Measurements from ENCODE around the gene ARHGAP23. TPM values are rescaled to one million over a fixed set of nuclear protein-coding genes. Genes with fewer than 3 reads are reported as not detected.

Gene ARHGAP23
- total and polyA plus RNA-seq, 10 donors: 7.5 to 250 (median 67.0) TPM

GRCh38 chr17:38428643-38429371 lies 543 bp downstream of the ARHGAP23 start:
- intact Hi-C loops (cut with DNase I; ENCODE audit: low total_unique reads): loop anchor here (10.0 kb wide), 1 partner anchor 56 kb away; no protein-coding TSS in a partner anchor
- Histone ChIP-seq H3K4me1 (peaks cover 10 to 100% (median 66%) of the 10 kb centered on the region in 6 donors), H3K9me3 (no peaks in the 10 kb centered on the region), H3K27ac (peak overlapping the region; percentile 37 to 90 (median 86)), H3K27me3 (replicated peaks in 1 of 7) (peaks cover 0 to 55% (median 0%) of the 10 kb centered on the region in 7 donors), H3K36me3 (no peaks in the 10 kb centered on the region), H3K4me3 (peak overlapping the region; percentile 67 to 94 (median 86))
- peak; percentile 82 for DNase-seq
- WGBS, 5 donors: 1 to 10% (median 2%) methylated on average over 2 to 56 of the region's 56 CpGs
- TF ChIP-seq POLR2AphosphoS5 (IDR thresholded peaks at IDR 0.05): peak in 2 of 3 donors; percentile 42 to 62
- TF ChIP-seq POLR2A (IDR thresholded peaks at IDR 0.05): no peak
- TF ChIP-seq CTCF (IDR thresholded peaks at IDR 0.05 in 8 of 11, conservative IDR thresholded peaks at IDR 0.05 in 3 of 11): no peak

- H3K4me1 ChIP-seq: peaks cover 10 to 100% (median 65%) of the 10 kb centered on the region in 6 donors
- intact Hi-C loops (cut with DNase I; ENCODE audit: low total_unique reads): loop anchor here (10.0 kb wide), 1 partner anchor 55 kb away; no protein-coding TSS in a partner anchor
- DNase-seq: no peak
- H3K36me3 ChIP-seq: no peaks in the 10 kb centered on the region
- TF ChIP-seq POLR2A (IDR thresholded peaks at IDR 0.05) (no peak), POLR2AphosphoS5 (IDR thresholded peaks at IDR 0.05) (no peak), CTCF (IDR thresholded peaks at IDR 0.05 in 8 of 11, conservative IDR thresholded peaks at IDR 0.05 in 3 of 11) (no peak)
- peak overlapping the region; percentile 67 to 94 (median 86) for H3K4me3 ChIP-seq
- H3K27ac ChIP-seq: peak overlapping the region; percentile 37 to 90 (median 86)
- no peaks in the 10 kb centered on the region for H3K9me3 ChIP-seq
- H3K27me3 ChIP-seq (replicated peaks in 1 of 7): peaks cover 0 to 47% (median 0%) of the 10 kb centered on the region in 7 donors
- WGBS, 5 donors: 47 to 64% (median 56%) methylated on average over 9 of the region's 9 CpGs
Observed at GRCh38 chr17:38429476-38430100, 1.3 kb downstream of the ARHGAP23 start.

DNA sequence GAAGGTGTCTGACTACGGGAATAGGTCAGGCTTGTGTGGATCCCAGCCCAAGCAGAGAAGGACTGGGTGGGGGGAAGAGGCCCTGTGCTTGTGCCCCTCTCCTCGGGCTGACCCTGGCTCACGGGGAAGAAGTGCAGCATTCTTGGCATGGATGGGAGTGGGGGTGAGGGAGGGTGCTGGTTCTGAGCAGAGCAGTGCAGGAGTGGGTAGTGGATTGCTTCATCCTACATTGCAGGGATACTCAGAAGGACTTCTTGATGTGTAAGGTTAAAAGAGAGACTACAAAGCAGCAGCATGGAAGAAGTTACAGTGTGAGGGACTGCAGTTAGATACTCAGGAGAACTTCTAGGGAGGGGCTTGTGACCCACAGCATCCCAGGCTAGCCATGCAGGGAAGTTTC lies 2.1 kb downstream of the ARHGAP23 start:
- Histone ChIP-seq H3K9me3 (no peaks in the 10 kb centered on the region), H3K4me1 (peaks cover 10 to 100% (median 61%) of the 10 kb centered on the region in 6 donors), H3K36me3 (no peaks in the 10 kb centered on the region), H3K4me3 (peak overlapping the region in 4 of 8 donors; percentile 83 to 94 (median 88)), H3K27ac (peak overlapping the region in 6 of 8 donors; percentile 7 to 90 (median 87)), H3K27me3 (replicated peaks in 1 of 7) (peaks cover 0 to 39% (median 0%) of the 10 kb centered on the region in 7 donors)
- TF ChIP-seq POLR2AphosphoS5 (IDR thresholded peaks at IDR 0.05): no peak
- no peak for TF ChIP-seq POLR2A (IDR thresholded peaks at IDR 0.05)
- no peak for TF ChIP-seq CTCF (IDR thresholded peaks at IDR 0.05 in 8 of 11, conservative IDR thresholded peaks at IDR 0.05 in 3 of 11)
- 36 to 63% (median 52%) methylated on average over 3 of the region's 3 CpGs for WGBS, 5 donors
- DNase-seq: no peak
- intact Hi-C loops (cut with DNase I; ENCODE audit: low total_unique reads): no loop called here

DNA sequence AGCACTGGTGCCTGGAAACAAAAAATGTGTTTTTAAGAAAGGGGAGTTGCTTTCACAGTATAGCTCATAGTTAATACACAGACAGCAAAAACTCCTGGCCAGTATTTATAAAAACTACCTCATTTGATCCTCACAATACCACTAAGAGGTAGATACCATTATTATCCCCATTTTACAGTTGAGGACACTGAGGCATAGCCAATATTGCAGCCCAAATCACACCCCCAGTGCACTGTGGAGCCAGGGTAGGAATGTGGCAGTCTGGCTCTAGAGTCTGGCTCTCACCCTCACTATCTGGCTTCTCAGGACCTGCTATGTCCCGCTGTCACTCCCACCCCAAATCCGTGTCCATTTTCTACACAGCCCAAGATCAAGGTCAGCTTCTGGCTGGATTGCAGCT lies 2.6 kb downstream of the ARHGAP23 start:
- H3K9me3 ChIP-seq: no peaks in the 10 kb centered on the region
- intact Hi-C loops (cut with DNase I; ENCODE audit: low total_unique reads): no loop called here
- 57 to 88% (median 73%) methylated on average over 2 of the region's 2 CpGs for WGBS, 5 donors

More for the DNA sequence above, 2.6 kb downstream of the ARHGAP23 start:
- Histone ChIP-seq H3K36me3 (no peaks in the 10 kb centered on the region), H3K4me3 (peak overlapping the region in 2 of 8 donors; percentile 1 to 94), H3K4me1 (peaks cover 10 to 100% (median 56%) of the 10 kb centered on the region in 6 donors), H3K27ac (peak overlapping the region in 4 of 8 donors; percentile 21 to 88 (median 56)), H3K27me3 (replicated peaks in 1 of 7) (peaks cover 0 to 34% (median 0%) of the 10 kb centered on the region in 7 donors)
- no peak for TF ChIP-seq POLR2AphosphoS5 (IDR thresholded peaks at IDR 0.05)
- no peak for TF ChIP-seq POLR2A (IDR thresholded peaks at IDR 0.05)
- TF ChIP-seq CTCF (IDR thresholded peaks at IDR 0.05 in 8 of 11, conservative IDR thresholded peaks at IDR 0.05 in 3 of 11): no peak
- no peak for DNase-seq
